H1 (cell line): ENCODE measurements around the gene OTUD3. TPM values are rescaled to one million over a fixed set of nuclear protein-coding genes. Genes with fewer than 3 reads are reported as not detected.

Experiments used
- CTCF ChIA-PET: fragments of 300-600 bp; sonication (Branson Sonifier 250); formaldehyde crosslinking; loops from one replicate; lab custom pipeline; 2021; ENCODE audit not compliant: partially characterized antibody; lab: Charles Lee
- POLR2A ChIA-PET: fragments of 300-600 bp; sonication (Branson Sonifier 250); formaldehyde crosslinking; loops from one replicate; lab custom pipeline; 2021; ENCODE audit warnings: inconsistent platforms; ENCODE audit not compliant: partially characterized antibody; lab: Charles Lee
- DNase-seq, 2 experiments: peaks; one replicate each; pipeline versions ENCODE4 v3.0.0 to v3.0.0-alpha.2; 2010 to 2022; ENCODE audit warnings: low spot score in 2 of 2, low read depth in 1 of 2, mixed read lengths in 1 of 2
- FAIRE-seq: peaks from 2 replicates; lab custom pipeline; 2011; peaks lifted over from hg19 to GRCh38; lab: Jason Lieb, UNC
- H2AFZ ChIP-seq: 2 replicates; pipeline ENCODE4 v1.8.1; 2012; ENCODE audit warnings: low read length, inconsistent platforms
- H2AK5ac ChIP-seq: 2 replicates; pipeline ENCODE4 v1.6.1; 2013; ENCODE audit warnings: low read depth, low read length
- H2BK120ac ChIP-seq: replicated peaks from 2 replicates; pipeline ENCODE3; 2013; ENCODE audit warnings: low read depth, low read length, inconsistent platforms
- H2BK12ac ChIP-seq: 2 replicates; pipeline ENCODE4 v1.6.1; 2013; ENCODE audit warnings: low read depth, low read length
- H2BK15ac ChIP-seq: 2 replicates; pipeline ENCODE4 v1.6.1; 2013; ENCODE audit warnings: low read length
- H2BK20ac ChIP-seq: 2 replicates; pipeline ENCODE4 v1.6.1; 2013; ENCODE audit warnings: low read length
- H2BK5ac ChIP-seq: 2 replicates; pipeline ENCODE4 v1.6.1; 2013; ENCODE audit warnings: low read depth, low read length
- H3K14ac ChIP-seq: 2 replicates; pipeline ENCODE4 v1.6.1; 2013; ENCODE audit warnings: inconsistent platforms; ENCODE audit not compliant: insufficient read length
- H3K18ac ChIP-seq: 2 replicates; pipeline ENCODE4 v1.6.1; 2013; ENCODE audit warnings: low read length; ENCODE audit errors: extremely low read depth
- H3K23ac ChIP-seq: 2 replicates; pipeline ENCODE4 v1.6.1; 2013; ENCODE audit warnings: inconsistent platforms; ENCODE audit not compliant: insufficient read length
- H3K23me2 ChIP-seq: 2 replicates; pipeline ENCODE4 v1.6.1; 2013; ENCODE audit warnings: low read depth, low read length
- H3K27ac ChIP-seq: 2 replicates; pipeline ENCODE4 v1.6.1; 2011; ENCODE audit warnings: low read depth, low read length, inconsistent platforms
- H3K27me3 ChIP-seq, 4 experiments: replicated peaks in 1 of 4; 1 replicate in 1 of 4; 2 replicates in 3 of 4; pipeline versions ENCODE4 v1.6.1 to v1.8.1; 2011 to 2013; ENCODE audit warnings: low read length in 3 of 4, mild to moderate bottlenecking in 3 of 4, inconsistent platforms in 2 of 4, mixed read lengths in 2 of 4, moderate library complexity in 1 of 4; ENCODE audit not compliant: control insufficient read depth in 3 of 4, insufficient read depth in 3 of 4; ENCODE audit errors: extremely low read depth in 1 of 4
- H3K36me3 ChIP-seq, 4 experiments: 2 replicates each; pipeline versions ENCODE4 v1.6.1 to v1.8.1; 2011 to 2013; ENCODE audit warnings: mild to moderate bottlenecking in 4 of 4, low read length in 3 of 4, moderate library complexity in 2 of 4, control low read depth in 1 of 4, inconsistent platforms in 1 of 4; ENCODE audit not compliant: insufficient read depth in 4 of 4, control insufficient read depth in 2 of 4
- H3K4ac ChIP-seq: replicated peaks from 2 replicates; pipeline ENCODE3; 2013; ENCODE audit warnings: low read length, low read depth, mixed read lengths, inconsistent platforms; ENCODE audit not compliant: insufficient read length
- H3K4me1 ChIP-seq, 4 experiments: replicated peaks in 1 of 4; 1 replicate in 1 of 4; 2 replicates in 3 of 4; pipeline versions ENCODE4 v1.6.1 to v1.8.1; 2011 to 2013; ENCODE audit warnings: low read length in 3 of 4, inconsistent platforms in 2 of 4, mixed read lengths in 1 of 4; ENCODE audit not compliant: insufficient read depth in 4 of 4, control insufficient read depth in 3 of 4
- H3K4me2 ChIP-seq, 2 experiments: 2 replicates each; pipeline versions ENCODE4 v1.6.1 to v1.8.1; 2011 to 2013; ENCODE audit warnings: low read depth in 2 of 2, low read length in 2 of 2, control low read depth in 1 of 2, inconsistent platforms in 1 of 2, mild to moderate bottlenecking in 1 of 2; ENCODE audit not compliant: insufficient read depth in 1 of 2
- H3K4me3 ChIP-seq, 4 experiments: fragments of 200-600, 300-600 bp in 1 of 4; sonication (generic), shearing (Covaris generic), sonication (Bioruptor Twin) in 1 of 4; 2 replicates each; pipeline versions ENCODE4 v1.5.1 to v1.8.1; 2011 to 2016; ENCODE audit warnings: low read length in 4 of 4, low read depth in 3 of 4, control low read depth in 2 of 4, inconsistent platforms in 2 of 4, mild to moderate bottlenecking in 2 of 4, mixed read lengths in 1 of 4, moderate library complexity in 1 of 4; ENCODE audit not compliant: insufficient read depth in 2 of 4; ENCODE audit errors: extremely low read depth in 1 of 4
- H3K56ac ChIP-seq: replicated peaks from 2 replicates; pipeline ENCODE3; 2013; ENCODE audit warnings: low read depth, mild to moderate bottlenecking, mixed read lengths, low read length, inconsistent platforms; ENCODE audit not compliant: insufficient read length
- H3K79me1 ChIP-seq: 2 replicates; pipeline ENCODE4 v1.6.1; 2013; ENCODE audit warnings: low read depth, low read length, control low read depth
- H3K79me2 ChIP-seq, 2 experiments: 2 replicates each; pipeline versions ENCODE4 v1.6.1 to v1.8.1; 2012 to 2013; ENCODE audit warnings: low read length in 2 of 2, mild to moderate bottlenecking in 2 of 2, inconsistent platforms in 1 of 2; ENCODE audit not compliant: insufficient read depth in 2 of 2, control insufficient read depth in 1 of 2
- H3K9ac ChIP-seq, 4 experiments: replicated peaks in 1 of 4; 1 replicate in 1 of 4; 2 replicates in 3 of 4; pipeline versions ENCODE4 v1.6.1 to v1.8.1; 2011 to 2013; ENCODE audit warnings: low read depth in 3 of 4, low read length in 3 of 4, control low read depth in 2 of 4, mild to moderate bottlenecking in 2 of 4, moderate library complexity in 2 of 4, inconsistent platforms in 1 of 4; ENCODE audit errors: extremely low read depth in 1 of 4
- H3K9me3 ChIP-seq, 2 experiments: 2 replicates each; pipeline versions ENCODE4 v1.6.1 to v1.8.1; 2012 to 2013; ENCODE audit warnings: mild to moderate bottlenecking in 2 of 2, moderate library complexity in 2 of 2, control low read depth in 1 of 2, inconsistent platforms in 1 of 2, low read depth in 1 of 2, low read length in 1 of 2, mixed read lengths in 1 of 2; ENCODE audit not compliant: insufficient read depth in 2 of 2
- H4K20me1 ChIP-seq, 2 experiments: replicated peaks in 1 of 2; 2 replicates each; pipeline versions ENCODE3 to v1.8.1; 2011 to 2013; ENCODE audit warnings: inconsistent platforms in 2 of 2, low read length in 2 of 2, mild to moderate bottlenecking in 1 of 2; ENCODE audit not compliant: insufficient read depth in 2 of 2, control insufficient read depth in 1 of 2
- H4K5ac ChIP-seq: 2 replicates; pipeline ENCODE4 v1.6.1; 2013; ENCODE audit warnings: low read length, low read depth, mixed read lengths, inconsistent platforms; ENCODE audit not compliant: insufficient read length
- H4K8ac ChIP-seq: 2 replicates; pipeline ENCODE4 v1.8.0; 2013; ENCODE audit warnings: mild to moderate bottlenecking, moderate library complexity, low read length, inconsistent platforms; ENCODE audit not compliant: insufficient read depth; ENCODE audit errors: extremely low read depth
- H4K91ac ChIP-seq: replicated peaks from 2 replicates; pipeline ENCODE3; 2013; ENCODE audit warnings: low read length, mixed read lengths, inconsistent platforms; ENCODE audit not compliant: insufficient read length
- RNF2 ChIP-seq: fragments of 200-900, 300-1000 bp; sonication (generic); IDR thresholded peaks from 2 replicates; pipeline ENCODE4 v1.7.1; 2016; ENCODE audit warnings: borderline replicate concordance, low read depth, mild to moderate bottlenecking, antibody characterized with exemption, low read length; ENCODE audit not compliant: poor library complexity, severe bottlenecking; ENCODE audit errors: missing control alignments
- WGBS, 2 experiments: shearing (Covaris generic) in 1 of 2; methylation state at CpG; one replicate each; pipeline versions ENCODE4 v1.1.6 to v1.1.7; 2013 to 2015; ENCODE audit warnings: low lambda C conversion rate in 2 of 2, mixed read lengths in 2 of 2, inconsistent platforms in 1 of 2, low coverage in 1 of 2, missing lambda C conversion rate in 1 of 2; ENCODE audit not compliant: insufficient replicate concordance in 2 of 2, insufficient coverage in 1 of 2, insufficient read length in 1 of 2; ENCODE audit errors: extremely low coverage in 1 of 2, missing lambda C conversion rate in 1 of 2; 5-methylcytosine and 5-hydroxymethylcytosine counted together
- polyA plus RNA-seq, 7 experiments: library from polyadenylated mRNA; depleted of rRNA in 3 of 7; stranded (reverse) in 5 of 7; unstranded in 2 of 7; fragments of >200 nt in 5 of 7; fragments of 200-250 nt in 2 of 7; gene quantifications; 1 replicate in 5 of 7; 2 replicates in 1 of 7; 4 replicates in 1 of 7; pipeline versions ENCODE4 v1.2.1 to v1.2.3, GENCODE V29; 2011 to 2013; ENCODE audit warnings: missing spikeins in 2 of 7, mixed read lengths in 2 of 7
- total RNA-seq: library from RNA; stranded (reverse); fragmentation: NEBNext Ultra II Directional; extraction: Animal tissue kit (Norgen Biotek cat#: 25700); gene quantifications from 2 replicates; pipeline ENCODE4 v1.2.1, GENCODE V29; 2021

OTUD3 gene
- total and polyA plus RNA-seq, 2 of the 8 experiments (the other 6 are each of a cell fraction or from before 2014, with no cell fraction given) = 6.3 to 11.9 TPM

- no peaks in the 10 kb centered on the region for H4K20me1 ChIP-seq
- H3K18ac ChIP-seq = no peak overlapping the region
- POLR2A ChIA-PET = no interaction called here
- H3K56ac ChIP-seq = no peak overlapping the region
- H2AK5ac ChIP-seq = no peak overlapping the region
- H2BK12ac ChIP-seq = no peak overlapping the region
- WGBS, 2 experiments = 67% methylated on average over 1 of the region's 1 CpG; no CpG with 5 or more reads in 1 of the 2 experiments
- H3K23ac ChIP-seq = no peak overlapping the region
- no peak overlapping the region for H4K5ac ChIP-seq
- no peaks in the 10 kb centered on the region for H3K79me2 ChIP-seq
- no peak overlapping the region for H3K4me3 ChIP-seq
- no peak overlapping the region for H3K4me2 ChIP-seq
- H3K9me3 ChIP-seq = no peaks in the 10 kb centered on the region
- H3K9ac ChIP-seq = no peak overlapping the region
- no peaks in the 10 kb centered on the region for H3K23me2 ChIP-seq
- H4K8ac ChIP-seq = no peak overlapping the region
- no peak overlapping the region for H2BK120ac ChIP-seq
- CTCF ChIA-PET = interaction anchor here (0.8 to 1.4 kb wide), 5 partner anchors 11 to 227 kb away, joined by 3 to 5 read pairs (median 3); no protein-coding TSS in a partner anchor
- no peak for TF ChIP-seq RNF2
- no peak overlapping the region for H3K27ac ChIP-seq
- H3K4ac ChIP-seq = no peak overlapping the region
- no peak for FAIRE-seq
- no peaks in the 10 kb centered on the region for H3K4me1 ChIP-seq
- no peak overlapping the region for H2BK5ac ChIP-seq
- 0 out of 7 replicates have a peak, but pooled peaks cover 0 to 2% (median 0%) of the 10 kb centered on the region in 4 experiments for H3K27me3 ChIP-seq
- H3K36me3 ChIP-seq = no peaks in the 10 kb centered on the region
- no peak overlapping the region for H3K14ac ChIP-seq
- no peak overlapping the region for H2BK15ac ChIP-seq
- DNase-seq = no peak
- H2AFZ ChIP-seq = no peak overlapping the region
- H2BK20ac ChIP-seq = no peak overlapping the region
- H3K79me1 ChIP-seq = no peaks in the 10 kb centered on the region
- no peak overlapping the region for H4K91ac ChIP-seq
These were observed 15.4 kb upstream of the OTUD3 start for GRCh38 chr1:19866758-19867157.
